HG03354 (cell line): ENCODE results near the gene NAV3.
A peak's percentile ranks its signal among the peaks of the same experiment; 100 is the strongest.

ENCODE experiments used
- ATAC-seq: cut with Tn5 transposase; IDR thresholded peaks from one replicate; pipeline ENCODE4 v1.9.1; 2021; ENCODE audit warnings: mild to moderate bottlenecking; ENCODE audit not compliant: unreplicated experiment, poor library complexity, severe bottlenecking

Gene NAV3

GRCh38 chr12:77973579-77973978, 142.9 kb downstream of the NAV3 start:
- ATAC-seq = no peak

GRCh38 chr12:77974645-77975044, 144.0 kb downstream of the NAV3 start:
- no peak for ATAC-seq

- no peak for ATAC-seq
Observed at GRCh38 chr12:77979597-77980250, 149.0 kb downstream of the NAV3 start.

GRCh38 chr12:77980782-77981181, 150.1 kb downstream of the NAV3 start:
- no peak for ATAC-seq

GRCh38 chr12:77983859-77984258, 153.2 kb downstream of the NAV3 start:
- ATAC-seq = no peak

GRCh38 chr12:77992760-77993159, 162.1 kb downstream of the NAV3 start:
- ATAC-seq = no peak

- no peak for ATAC-seq
Observed at GRCh38 chr12:77993658-77994057, 163.0 kb downstream of the NAV3 start.

- peak; percentile 84 for ATAC-seq
Observed at GRCh38 chr12:77995436-77996167, 164.9 kb downstream of the NAV3 start.

- ATAC-seq = no peak
Observed at GRCh38 chr12:77996670-77997069, 166.0 kb downstream of the NAV3 start.

GRCh38 chr12:77998236-77998786, 167.6 kb downstream of the NAV3 start:
- ATAC-seq = no peak

- ATAC-seq = peak; percentile 77
Observed at GRCh38 chr12:77999074-77999715, 168.5 kb downstream of the NAV3 start.

- no peak for ATAC-seq
Observed at GRCh38 chr12:78002878-78003277, 172.2 kb downstream of the NAV3 start.

- no peak for ATAC-seq
Observed at GRCh38 chr12:78004249-78005093, 173.8 kb downstream of the NAV3 start.

GRCh38 chr12:78005094-78005492, 174.4 kb downstream of the NAV3 start:
- ATAC-seq = no peak

GRCh38 chr12:78007173-78007572, 176.5 kb downstream of the NAV3 start:
- ATAC-seq = no peak

GRCh38 chr12:78009031-78009430, 178.3 kb downstream of the NAV3 start:
- no peak for ATAC-seq

GRCh38 chr12:78018171-78018910, 187.6 kb downstream of the NAV3 start:
- ATAC-seq = no peak

- ATAC-seq = no peak
Observed at GRCh38 chr12:78018939-78019338, 188.2 kb downstream of the NAV3 start.

- ATAC-seq = no peak
Observed at GRCh38 chr12:78028426-78028825, 197.7 kb downstream of the NAV3 start.
